GM18951 (cell line): ENCODE results near the gene TTC17.
"Not testable (repeated sequence)": the region's sequence is repeated elsewhere in the genome, so short reads cannot be mapped to it uniquely, and the experiment has no call there.

Experiments used
- POLR2A ChIP-seq: IDR thresholded peaks from 4 replicates; pipeline ENCODE4 v1.6.1; 2011; ENCODE audit warnings: mild to moderate bottlenecking; ENCODE audit not compliant: insufficient read length, insufficient read depth; ENCODE audit errors: extremely low read depth
- in situ Hi-C: fragments of 300-500 bp; cut with MboI; formaldehyde crosslinking; loops from one replicate; pipeline ENCODE4 v1.12.0; 2022; ENCODE audit warnings: low sequenced_read_pairs, mixed read lengths, inconsistent platforms; ENCODE audit not compliant: unreplicated experiment

Gene TTC17

DNA sequence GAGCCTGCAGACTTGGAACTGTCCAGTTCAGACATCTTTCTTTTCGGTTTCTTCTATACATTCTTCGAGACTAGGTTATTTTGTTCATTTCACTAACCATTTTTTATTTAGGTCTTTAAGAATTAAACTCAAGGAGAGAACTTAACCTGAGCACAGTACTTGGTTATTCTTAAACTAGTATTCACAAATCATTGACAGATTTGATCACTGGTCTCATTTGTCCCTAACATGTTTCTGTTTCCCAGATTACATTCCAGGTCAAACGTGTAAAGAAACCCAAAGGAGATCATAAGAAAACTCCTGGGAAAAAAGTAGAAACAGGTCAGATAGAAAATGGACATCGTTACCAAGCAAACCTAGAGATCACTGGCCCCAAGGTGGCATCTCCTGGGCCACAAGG is 85.1 kb downstream of the TTC17 start:
- TF ChIP-seq POLR2A = no peak
- in situ Hi-C loops = no loop called here

DNA sequence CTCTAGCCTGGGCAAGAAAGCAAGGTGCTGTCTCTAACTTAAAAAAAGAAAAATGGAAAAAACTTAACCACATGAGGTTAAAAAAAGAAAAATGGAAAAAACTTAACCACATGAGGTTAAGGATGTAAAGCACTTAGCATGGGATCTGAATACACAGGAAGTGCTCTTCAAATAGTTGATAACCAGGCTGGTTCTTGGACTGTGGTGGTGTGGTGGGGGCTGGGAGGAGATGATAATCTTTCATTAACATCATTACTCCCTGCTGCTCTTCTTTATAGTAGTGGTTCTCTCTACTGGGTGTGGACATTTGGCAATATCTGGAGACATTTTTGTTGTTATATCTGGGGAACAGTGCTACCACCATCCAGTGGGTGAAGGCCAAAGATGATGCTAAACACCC is 88.4 kb downstream of the TTC17 start:
- no peak for TF ChIP-seq POLR2A
- in situ Hi-C loops = no loop called here

DNA sequence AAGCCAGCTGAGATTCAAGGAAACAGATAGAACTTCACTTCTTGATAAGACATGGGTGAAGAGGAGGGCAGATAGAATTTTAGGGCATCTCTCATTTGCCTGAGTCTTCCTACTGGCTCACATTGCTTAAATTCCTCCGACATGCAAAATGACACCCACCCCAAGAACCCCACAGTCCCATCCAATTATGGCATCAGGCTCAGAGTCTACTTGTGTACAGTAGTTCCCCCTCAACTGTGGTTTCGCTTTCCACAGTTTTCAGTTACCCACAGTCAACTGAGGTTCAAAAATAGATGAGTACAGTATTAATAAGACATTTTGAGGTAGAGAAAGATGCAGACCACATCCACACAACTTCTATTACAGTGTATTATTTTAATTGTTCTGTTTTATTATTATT is 99.8 kb downstream of the TTC17 start:
- TF ChIP-seq POLR2A = no peak
- in situ Hi-C loops = no loop called here

DNA sequence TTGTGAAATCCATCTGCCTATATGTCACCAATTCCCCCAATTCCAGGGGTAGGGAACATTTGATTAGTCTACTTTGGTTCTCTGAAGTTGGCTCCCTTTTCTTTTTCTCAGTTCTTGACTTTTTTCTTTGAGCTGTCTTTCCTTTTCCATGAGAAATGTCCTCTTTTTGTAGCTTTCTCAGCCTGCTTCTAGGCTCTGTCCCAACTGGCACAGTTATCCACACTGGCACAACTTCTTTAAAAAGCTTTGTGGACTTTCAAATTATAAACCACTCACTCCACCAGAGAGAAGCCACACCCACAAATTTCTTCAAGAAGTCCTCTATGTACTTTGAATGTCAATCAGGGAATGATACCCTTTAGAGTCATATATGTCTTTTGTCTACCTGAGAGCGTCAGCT is 100.5 kb downstream of the TTC17 start:
- no peak for TF ChIP-seq POLR2A
- in situ Hi-C loops = no loop called here

DNA sequence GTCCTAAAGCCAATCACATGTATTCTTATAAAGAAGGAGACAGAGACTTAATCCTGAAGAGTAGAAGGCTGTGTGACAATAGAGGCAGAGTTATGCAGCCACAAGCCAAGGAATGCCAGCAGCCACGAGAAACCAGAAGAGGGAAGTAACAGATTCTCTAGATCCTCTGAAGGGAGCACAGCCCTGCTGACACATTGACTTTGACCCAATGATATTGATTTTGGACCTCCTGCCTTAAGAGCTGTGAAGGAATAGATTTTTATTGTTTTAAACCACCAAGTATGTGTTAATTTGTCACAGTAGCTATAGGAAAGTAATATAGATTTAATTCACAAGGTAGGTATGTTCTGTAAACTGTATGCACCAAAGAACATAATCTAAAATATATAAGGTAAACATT is 103.6 kb downstream of the TTC17 start:
- in situ Hi-C loops = no loop called here
- TF ChIP-seq POLR2A = no peak

DNA sequence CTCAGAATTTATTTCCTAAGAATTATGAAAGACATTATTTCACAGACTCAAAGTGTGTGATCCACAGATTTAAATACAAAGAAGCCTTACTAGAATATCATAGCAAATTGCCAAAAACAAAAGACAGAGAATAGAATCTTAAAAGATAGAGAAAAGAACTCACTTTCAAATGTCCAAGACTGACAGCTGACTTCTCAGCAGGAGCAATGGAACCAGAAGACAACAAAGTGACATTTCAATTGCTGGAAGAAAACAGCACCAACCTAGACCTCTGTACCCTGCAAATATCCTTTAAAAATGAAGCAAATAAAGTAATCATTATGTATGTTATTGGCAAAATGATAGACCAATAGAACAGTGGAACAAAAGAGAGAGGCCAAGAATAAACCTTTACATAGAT is 109.2 kb downstream of the TTC17 start:
- in situ Hi-C loops = no loop called here
- TF ChIP-seq POLR2A = no peak

DNA sequence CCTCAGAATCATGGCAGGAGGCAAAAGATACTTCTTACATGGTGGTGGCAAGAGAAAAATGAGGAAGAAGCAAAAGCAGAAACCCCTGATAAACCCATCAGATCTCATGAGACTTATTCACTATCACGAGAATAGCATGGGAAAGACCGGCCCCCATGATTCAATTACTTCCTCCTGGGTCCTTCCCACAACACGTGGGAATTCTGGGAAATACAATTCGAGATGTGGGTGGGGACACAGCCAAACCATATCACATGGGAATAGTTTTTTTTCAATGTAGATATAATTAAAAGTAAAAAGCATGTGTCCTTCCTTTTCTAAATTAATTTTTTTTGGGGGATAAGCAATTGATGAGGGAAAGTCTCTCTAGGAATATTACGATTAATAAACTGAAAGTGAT is 118.8 kb downstream of the TTC17 start:
- in situ Hi-C loops = not testable (repeated sequence)

DNA sequence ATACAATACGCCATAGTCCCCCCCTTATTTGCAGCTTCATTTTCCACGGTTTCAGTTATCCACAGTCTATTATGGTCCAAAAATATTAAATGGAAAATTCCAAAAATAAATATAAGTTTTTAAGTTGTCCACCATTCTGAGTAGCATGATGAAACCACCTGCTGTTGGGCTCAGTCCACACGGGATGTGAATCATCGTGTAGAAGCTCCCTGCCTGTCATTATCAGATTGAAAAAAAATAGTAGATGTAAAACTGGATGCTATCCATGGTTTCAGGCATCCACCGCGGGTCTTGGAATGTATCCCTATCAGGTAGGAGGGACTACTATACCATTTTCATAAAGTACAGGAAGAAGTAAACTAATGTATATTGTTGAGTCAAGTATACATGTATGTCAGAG is 127.4 kb downstream of the TTC17 start:
- in situ Hi-C loops = no loop called here
- TF ChIP-seq POLR2A = no peak

DNA sequence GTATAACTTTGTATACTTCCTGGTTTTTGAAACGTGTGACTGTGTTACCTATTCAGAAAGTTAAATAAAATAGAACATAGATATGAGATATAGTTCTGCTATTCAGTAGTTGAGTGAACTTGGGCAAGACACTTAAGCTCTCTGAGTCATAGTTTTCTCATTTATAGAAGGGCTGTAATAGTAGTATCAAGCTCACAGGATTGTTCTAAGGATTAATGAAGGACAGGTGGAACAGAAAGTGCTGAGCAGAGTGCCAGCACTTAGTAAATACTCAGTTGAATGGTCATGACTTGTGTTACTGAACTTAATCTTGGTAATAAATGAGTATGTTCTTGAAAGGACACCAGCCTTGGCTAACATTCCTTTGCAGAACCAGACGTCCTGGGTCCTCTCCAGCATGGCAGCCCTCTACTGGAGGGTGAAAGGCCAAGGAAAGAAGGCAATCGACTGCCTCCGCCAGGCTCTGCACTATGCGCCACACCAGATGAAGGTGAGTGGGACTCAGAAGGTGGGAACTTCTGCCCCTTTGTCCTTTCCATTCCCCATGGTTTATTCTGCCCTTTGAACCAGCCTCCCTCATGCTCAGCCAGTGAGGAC is 131.2 kb downstream of the TTC17 start:
- no peak for TF ChIP-seq POLR2A
- in situ Hi-C loops = no loop called here

DNA sequence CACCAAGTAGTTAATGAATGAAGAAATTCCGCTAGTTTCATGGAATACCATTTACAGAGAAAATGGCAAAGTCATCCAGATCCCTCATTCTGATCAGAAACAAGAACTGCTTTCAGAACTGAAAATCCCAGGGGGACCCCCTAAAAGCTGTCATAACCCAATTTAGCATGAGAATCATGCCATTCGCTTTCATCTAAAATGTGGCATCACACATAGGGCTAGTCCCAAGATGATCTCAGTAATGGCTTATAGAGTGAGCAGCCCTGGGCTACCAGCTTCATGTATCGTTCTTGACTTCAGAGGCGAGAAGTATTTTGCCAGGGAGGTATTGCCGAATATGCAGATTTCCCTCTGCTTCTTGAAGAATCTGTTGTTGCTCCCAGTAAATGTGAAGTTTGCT is 134.0 kb downstream of the TTC17 start:
- in situ Hi-C loops = no loop called here
- TF ChIP-seq POLR2A = no peak

DNA sequence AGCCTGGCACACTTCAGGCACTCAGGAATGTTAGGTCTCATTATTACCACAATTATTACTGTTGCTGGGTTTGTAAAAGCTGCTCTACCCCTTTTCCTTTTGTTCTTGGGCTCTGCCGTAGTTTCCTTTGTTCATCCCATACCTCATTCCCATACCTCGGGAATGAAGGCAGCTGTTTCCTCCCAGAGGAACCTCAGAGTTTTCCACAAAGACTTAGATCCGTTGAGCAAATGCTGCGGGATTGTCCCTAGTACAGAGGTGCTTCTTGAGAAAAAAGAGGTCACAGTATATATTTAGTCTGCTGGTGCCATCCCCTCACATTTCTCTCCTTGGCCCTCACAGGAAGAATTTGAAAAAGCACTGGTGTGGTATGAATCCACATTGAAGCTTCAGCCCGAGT is 134.7 kb downstream of the TTC17 start:
- in situ Hi-C loops = no loop called here
- no peak for TF ChIP-seq POLR2A

DNA sequence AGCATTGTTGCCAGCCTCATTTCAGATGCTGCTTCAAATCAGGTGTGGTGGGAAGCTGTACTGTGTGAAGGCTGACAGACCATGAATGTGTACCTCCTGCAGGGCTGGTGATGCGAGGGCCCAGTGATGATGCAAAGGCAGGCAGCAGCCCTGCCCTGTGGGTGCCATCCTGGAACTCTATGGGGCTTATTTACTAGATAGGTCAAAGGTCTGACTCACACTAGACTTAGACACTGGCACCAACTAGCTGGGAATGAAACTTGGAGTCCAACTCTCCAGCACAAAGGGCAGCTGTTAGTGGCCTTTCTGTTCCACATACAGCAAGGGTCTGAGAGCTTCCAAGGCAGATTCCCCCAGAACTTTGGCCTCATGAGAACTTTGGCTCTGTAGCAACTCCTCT is 138.4 kb downstream of the TTC17 start:
- TF ChIP-seq POLR2A = no peak
- in situ Hi-C loops = no loop called here

DNA sequence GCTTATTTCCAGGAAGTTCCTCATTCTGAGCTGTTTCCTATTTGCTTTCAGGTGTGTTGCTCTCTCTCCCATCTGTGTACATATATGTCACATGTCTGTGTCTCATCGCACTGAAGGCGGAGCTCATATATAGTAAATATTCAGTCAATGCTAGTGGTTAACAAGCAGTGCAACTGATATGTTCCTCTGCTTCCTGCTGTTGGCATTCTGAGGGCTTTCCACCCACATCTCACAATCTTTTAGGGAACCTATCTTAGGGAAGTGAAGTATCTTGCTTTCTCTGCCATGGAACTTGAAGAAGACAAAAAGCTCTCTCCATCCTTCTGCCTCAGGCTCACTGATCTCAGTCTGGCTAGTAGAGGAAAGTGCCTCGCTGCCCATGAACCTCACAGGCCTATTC is 139.8 kb downstream of the TTC17 start:
- no peak for TF ChIP-seq POLR2A
- in situ Hi-C loops = no loop called here

DNA sequence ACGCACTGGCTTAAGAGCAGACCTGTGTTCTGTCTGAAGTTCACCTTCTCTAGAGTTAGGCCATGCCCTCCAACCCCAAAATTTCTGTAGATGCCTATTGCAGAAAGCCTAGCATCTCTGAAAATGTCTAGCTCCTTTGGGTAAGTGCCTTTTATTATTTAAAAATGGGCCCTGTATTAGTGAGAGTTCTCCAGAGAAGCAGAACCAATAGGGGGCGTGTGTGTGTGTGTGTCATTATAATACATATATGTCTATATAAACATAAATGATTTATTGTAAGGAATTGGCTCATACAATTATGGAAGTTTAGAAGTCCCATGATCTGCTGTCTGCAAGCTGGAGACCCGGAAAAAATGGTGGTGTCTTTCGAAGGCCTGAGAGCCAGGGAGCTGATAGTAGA is 144.7 kb downstream of the TTC17 start:
- in situ Hi-C loops = no loop called here
- no peak for TF ChIP-seq POLR2A

DNA sequence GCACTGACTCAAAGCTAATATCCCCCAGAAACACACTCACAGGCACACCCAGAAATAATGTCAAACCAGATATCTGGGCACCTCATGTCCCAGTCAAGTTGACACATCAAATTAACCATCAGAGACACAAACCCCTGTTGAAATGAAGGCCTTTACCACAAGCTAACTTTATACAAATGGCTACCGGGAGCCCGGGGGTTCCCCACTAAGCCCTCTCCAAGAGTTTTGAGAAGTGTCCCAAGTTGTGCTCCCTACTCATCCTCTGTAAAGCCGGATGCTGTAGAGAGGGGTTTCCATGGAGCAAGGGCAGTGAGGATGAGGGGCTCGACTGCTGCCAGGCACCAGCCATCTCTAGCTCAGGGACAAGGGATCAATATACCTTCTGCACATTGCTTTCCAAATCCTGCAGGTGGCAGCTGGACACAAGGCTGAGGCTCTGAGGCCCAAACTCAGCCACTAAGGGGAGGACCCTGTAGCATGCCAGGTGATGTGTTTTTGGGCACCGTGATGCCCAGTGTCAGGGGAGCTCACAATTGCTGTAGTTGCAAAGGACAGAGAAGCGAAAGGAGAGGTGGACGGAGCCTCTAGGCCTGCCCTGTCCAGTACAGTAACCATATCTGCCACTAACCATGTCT is 145.7 kb downstream of the TTC17 start:
- in situ Hi-C loops = no loop called here
- no peak for TF ChIP-seq POLR2A
